ENCODE measurements around the gene SLC25A18.

SLC25A18 gene

DNA sequence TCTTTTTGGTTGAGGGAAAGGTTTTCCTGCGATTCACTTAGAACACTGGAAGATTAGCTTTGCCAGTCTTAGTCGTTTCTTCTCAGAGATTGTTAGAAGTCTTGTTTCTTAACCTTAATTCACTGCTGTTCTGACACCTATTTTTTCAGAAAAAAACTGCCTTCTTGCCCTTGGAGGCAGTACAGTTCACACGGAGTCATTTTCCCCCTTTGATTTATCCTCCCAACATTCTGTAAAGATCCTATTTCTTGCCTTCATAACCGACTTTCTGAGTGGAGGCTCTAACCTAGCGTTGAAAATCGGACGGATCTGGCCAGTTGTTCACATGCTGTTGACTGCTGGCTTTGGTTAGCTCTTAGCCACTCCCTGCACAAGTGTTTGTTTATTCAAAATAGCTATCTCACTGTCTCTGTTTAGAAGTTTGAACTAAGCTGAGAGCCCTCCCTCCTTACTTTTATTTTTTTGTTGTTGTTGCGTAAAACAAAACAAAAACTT is 76.0 kb downstream of the SLC25A18 start:
- Histone ChIP-seq H3K4me3 (peak overlapping the region; percentile 83 to 84), H3K4me1 (peaks cover 0 to 21% (median 10%) of the 10 kb centered on the region in 4 donors), H3K27me3 (no peaks in the 10 kb centered on the region), H3K9me3 (no peaks in the 10 kb centered on the region), H3K36me3 (no peaks in the 10 kb centered on the region), H3K27ac (peak overlapping the region; percentile 98 to 99)
- intact Hi-C loops (cut with DNase I; ENCODE audit: low total_unique reads) = loop anchor here (10.0 kb wide), 1 partner anchor 66 kb away; no protein-coding TSS in a partner anchor
- TF ChIP-seq, protein P1, sequence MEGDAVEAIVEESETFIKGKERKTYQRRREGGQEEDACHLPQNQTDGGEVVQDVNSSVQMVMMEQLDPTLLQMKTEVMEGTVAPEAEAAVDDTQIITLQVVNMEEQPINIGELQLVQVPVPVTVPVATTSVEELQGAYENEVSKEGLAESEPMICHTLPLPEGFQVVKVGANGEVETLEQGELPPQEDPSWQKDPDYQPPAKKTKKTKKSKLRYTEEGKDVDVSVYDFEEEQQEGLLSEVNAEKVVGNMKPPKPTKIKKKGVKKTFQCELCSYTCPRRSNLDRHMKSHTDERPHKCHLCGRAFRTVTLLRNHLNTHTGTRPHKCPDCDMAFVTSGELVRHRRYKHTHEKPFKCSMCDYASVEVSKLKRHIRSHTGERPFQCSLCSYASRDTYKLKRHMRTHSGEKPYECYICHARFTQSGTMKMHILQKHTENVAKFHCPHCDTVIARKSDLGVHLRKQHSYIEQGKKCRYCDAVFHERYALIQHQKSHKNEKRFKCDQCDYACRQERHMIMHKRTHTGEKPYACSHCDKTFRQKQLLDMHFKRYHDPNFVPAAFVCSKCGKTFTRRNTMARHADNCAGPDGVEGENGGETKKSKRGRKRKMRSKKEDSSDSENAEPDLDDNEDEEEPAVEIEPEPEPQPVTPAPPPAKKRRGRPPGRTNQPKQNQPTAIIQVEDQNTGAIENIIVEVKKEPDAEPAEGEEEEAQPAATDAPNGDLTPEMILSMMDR (IDR thresholded peaks at IDR 0.05) = no peak
- DNase-seq = no peak
